Measurements from ENCODE around the gene FGD3. TPM values are rescaled to one million over a fixed set of nuclear protein-coding genes. Genes with fewer than 3 reads are reported as not detected.

FGD3 gene
- total and polyA plus RNA-seq, 4 donors = 1.6 to 6.2 (median 3.6) TPM

GRCh38 chr9:93022066-93022465 is 74.7 kb downstream of the FGD3 start:
- Histone ChIP-seq H3K36me3 (ENCODE audit: control insufficient read depth in 4 of 4, insufficient read depth in 3 of 4, low read depth in 1 of 4, low read length in 3 of 4) (no peaks in the 10 kb centered on the region), H3K9ac (ENCODE audit: low read depth in 1 of 2, low read length in 2 of 2) (no peak overlapping the region), H3K4me3 (ENCODE audit: low read depth in 1 of 3, low read length in 3 of 3) (no peak overlapping the region), H3K4me1 (ENCODE audit: control insufficient read depth in 4 of 4, insufficient read depth in 4 of 4, low read length in 3 of 4) (peaks cover 0 to 4% (median 2%) of the 10 kb centered on the region in 4 donors), H3K27me3 (ENCODE audit: control insufficient read depth in 4 of 4, insufficient read depth in 4 of 4, low read length in 3 of 4) (no peaks in the 10 kb centered on the region), H3K9me3 (ENCODE audit: control insufficient read depth in 4 of 4, low read length in 3 of 4) (no peaks in the 10 kb centered on the region), H3K27ac (ENCODE audit: low read depth in 1 of 2, low read length in 2 of 2) (no peak overlapping the region)
- TF ChIP-seq ZBTB33 (IDR thresholded peaks at IDR 0.05) = no peak
- no peak for TF ChIP-seq RAD21 (IDR thresholded peaks at IDR 0.05)
- TF ChIP-seq, protein P1, sequence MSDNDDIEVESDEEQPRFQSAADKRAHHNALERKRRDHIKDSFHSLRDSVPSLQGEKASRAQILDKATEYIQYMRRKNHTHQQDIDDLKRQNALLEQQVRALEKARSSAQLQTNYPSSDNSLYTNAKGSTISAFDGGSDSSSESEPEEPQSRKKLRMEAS (IDR thresholded peaks at IDR 0.05) = no peak
- TF ChIP-seq YY1 (IDR thresholded peaks at IDR 0.05) = no peak
- no peak for TF ChIP-seq RXRA (IDR thresholded peaks at IDR 0.05)
- no peak for TF ChIP-seq HNF4A (conservative IDR thresholded peaks at IDR 0.05)
- TF ChIP-seq EGR1 (IDR thresholded peaks at IDR 0.05; ENCODE audit: low read depth in 2 of 2) = no peak
- TF ChIP-seq FOXA2 (IDR thresholded peaks at IDR 0.05) = no peak
- TF ChIP-seq FOXA1 (IDR thresholded peaks at IDR 0.05) = no peak
- TF ChIP-seq, protein P2, sequence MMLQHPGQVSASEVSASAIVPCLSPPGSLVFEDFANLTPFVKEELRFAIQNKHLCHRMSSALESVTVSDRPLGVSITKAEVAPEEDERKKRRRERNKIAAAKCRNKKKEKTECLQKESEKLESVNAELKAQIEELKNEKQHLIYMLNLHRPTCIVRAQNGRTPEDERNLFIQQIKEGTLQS (IDR thresholded peaks at IDR 0.05) = no peak
- DNase-seq (ENCODE audit: low spot score) = no peak
- WGBS = 97% methylated on average over 9 of the region's 9 CpGs

GRCh38 chr9:93022721-93023520 is 75.6 kb downstream of the FGD3 start:
- Histone ChIP-seq H3K27me3 (ENCODE audit: control insufficient read depth in 4 of 4, insufficient read depth in 4 of 4, low read length in 3 of 4) (no peaks in the 10 kb centered on the region), H3K4me1 (ENCODE audit: control insufficient read depth in 4 of 4, insufficient read depth in 4 of 4, low read length in 3 of 4) (peaks cover 0 to 4% (median 2%) of the 10 kb centered on the region in 4 donors), H3K9me3 (ENCODE audit: control insufficient read depth in 4 of 4, low read length in 3 of 4) (no peaks in the 10 kb centered on the region), H3K4me3 (ENCODE audit: low read depth in 1 of 3, low read length in 3 of 3) (no peak overlapping the region), H3K36me3 (ENCODE audit: control insufficient read depth in 4 of 4, insufficient read depth in 3 of 4, low read depth in 1 of 4, low read length in 3 of 4) (no peaks in the 10 kb centered on the region), H3K9ac (ENCODE audit: low read depth in 1 of 2, low read length in 2 of 2) (no peak overlapping the region), H3K27ac (ENCODE audit: low read depth in 1 of 2, low read length in 2 of 2) (no peak overlapping the region)
- WGBS = 94% methylated on average over 23 of the region's 23 CpGs
- DNase-seq (ENCODE audit: low spot score) = no peak
- TF ChIP-seq ZBTB33 (IDR thresholded peaks at IDR 0.05) (no peak), RXRA (IDR thresholded peaks at IDR 0.05) (no peak), HNF4A (conservative IDR thresholded peaks at IDR 0.05) (no peak), GABPA (IDR thresholded peaks at IDR 0.05 in 1 of 2, conservative IDR thresholded peaks at IDR 0.05 in 1 of 2) (no peak), REST (IDR thresholded peaks at IDR 0.05) (no peak), FOXA2 (IDR thresholded peaks at IDR 0.05) (no peak), JUND (IDR thresholded peaks at IDR 0.05) (no peak), RAD21 (IDR thresholded peaks at IDR 0.05) (no peak), NR2F2 (IDR thresholded peaks at IDR 0.05) (no peak), EGR1 (IDR thresholded peaks at IDR 0.05; ENCODE audit: low read depth in 2 of 2) (no peak)
- TF ChIP-seq, protein P1 (IDR thresholded peaks at IDR 0.05) = no peak

All from liver (tissue), 9 donors.